Stimulated activated CD8-positive, alpha-beta memory T cell treated with anti-CD3 and anti-CD28 coated beads, Interleukin-12 subunit alpha, Interleukin-12 subunit beta, amount 100 ng/mL, for 24 hours (primary cell): Measurements from ENCODE around the gene TRPV2.

Source experiments
- DNase-seq: peaks from one replicate; pipeline ENCODE4 v3.0.0-alpha.2; 2020; ENCODE audit errors: extremely low read depth

The TRPV2 gene

DNA sequence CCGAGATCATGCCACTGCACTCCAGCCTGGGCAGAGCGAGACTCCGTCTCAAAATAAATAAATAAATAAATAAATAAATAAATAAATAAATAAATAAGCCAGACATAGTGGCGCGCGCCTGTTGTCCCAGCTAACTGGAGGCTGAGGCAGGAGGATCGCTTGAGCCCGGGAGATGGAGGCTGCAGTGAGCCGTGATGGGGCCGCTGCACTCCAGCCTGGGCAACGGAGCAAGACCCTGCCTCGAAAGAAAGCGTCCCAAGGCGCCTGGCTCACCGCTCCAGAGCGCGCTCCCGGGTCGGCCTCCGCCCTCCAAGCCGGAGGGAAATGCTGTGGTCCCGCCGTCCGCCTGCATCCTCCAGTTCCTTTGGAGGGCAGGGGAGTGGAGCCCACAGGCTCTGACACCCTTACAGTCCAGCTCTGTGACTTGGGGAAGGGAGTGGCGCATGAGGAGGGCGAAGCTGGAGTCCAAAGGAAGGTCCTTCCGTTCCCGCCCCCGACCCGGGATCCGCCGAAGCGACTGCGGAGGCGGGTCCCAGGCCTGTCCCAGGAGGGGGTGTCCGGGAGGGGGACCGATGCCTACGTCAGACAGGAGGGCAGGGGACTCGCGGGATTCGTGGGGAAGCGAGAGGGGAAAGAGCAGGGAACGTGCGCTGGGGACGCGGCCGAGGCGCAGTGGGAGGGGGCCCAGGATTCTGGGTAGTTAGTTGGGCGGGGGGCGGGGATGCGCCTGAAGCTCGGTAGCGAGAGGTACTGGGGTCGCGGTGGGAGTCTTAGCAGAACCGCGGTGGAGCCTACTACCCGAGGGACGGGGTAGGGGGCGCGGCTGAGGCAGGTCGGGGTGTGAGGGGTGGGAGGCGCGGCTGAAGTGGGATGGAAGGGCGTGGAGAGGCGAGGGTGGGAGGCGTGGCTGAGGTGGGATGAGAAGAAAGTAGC is 8.4 kb upstream of the TRPV2 start:
- DNase-seq: no peak

DNA sequence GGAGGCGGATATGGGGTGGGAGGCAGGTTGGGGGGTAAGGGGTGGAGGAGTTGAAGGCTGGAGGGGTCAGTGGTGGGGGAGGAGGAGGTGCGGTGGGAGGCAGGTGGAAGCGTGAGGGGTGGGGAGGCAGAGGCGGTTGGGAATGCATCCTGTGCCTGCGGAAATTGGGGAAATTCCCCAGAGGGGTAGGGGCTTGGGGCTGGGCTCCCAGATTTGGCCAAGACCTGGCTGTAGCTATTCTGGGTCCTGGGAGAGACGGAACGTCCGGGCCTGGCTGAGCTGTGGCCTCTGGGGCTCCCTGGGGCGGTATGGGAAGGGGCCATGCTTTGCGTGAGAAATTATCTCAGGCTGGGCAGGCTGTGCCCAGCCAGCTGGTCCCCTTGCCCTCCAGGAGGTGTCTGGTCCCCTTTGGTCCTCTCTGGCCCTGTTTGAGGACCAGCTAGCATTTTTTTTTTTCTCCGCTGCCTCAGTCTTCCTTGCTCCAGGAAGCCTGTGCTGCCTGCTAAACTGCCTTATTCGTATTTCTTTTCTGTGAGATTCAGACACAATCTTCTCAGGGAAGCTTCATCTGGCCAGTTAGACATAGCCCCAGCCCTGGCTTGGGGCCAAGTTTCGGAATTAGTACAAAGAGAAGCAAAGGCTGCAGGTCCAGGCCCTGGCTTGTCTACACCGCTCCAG is 7.3 kb upstream of the TRPV2 start:
- no peak for DNase-seq

DNA sequence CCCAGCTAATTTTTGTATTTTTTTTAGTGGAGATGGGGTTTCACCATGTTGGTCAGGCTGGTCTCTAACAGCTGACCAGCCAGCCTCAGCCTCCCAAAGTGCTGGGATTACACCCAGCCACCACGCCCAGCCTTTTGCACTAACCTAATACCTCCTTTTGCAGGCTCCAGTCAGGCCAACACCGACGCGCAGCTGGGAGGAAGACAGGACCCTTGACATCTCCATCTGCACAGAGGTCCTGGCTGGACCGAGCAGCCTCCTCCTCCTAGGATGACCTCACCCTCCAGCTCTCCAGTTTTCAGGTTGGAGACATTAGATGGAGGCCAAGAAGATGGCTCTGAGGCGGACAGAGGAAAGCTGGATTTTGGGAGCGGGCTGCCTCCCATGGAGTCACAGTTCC is 2.0 kb downstream of the TRPV2 start:
- no peak for DNase-seq

- DNase-seq: no peak
These were observed 2.7 kb downstream of the TRPV2 start for GRCh38 chr17:16417896-16418684.

DNA sequence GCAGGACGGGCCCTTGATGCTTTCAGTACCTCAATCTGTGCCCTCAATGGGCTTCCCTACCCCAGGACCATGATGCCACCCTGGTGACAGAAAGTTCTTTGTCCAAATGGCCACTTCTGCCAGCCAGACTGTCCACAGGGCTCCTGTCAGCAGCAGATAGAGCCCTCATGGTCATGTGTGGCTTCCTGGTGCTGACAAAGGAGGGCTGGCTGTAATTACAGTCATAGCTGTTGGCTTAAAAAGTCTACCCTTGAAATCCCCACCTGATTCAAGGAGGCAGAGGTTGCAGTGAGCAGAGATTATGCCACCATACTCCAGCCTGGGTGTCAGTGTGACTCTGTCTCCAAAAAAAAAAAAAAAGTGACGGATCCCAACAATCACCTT is 3.3 kb downstream of the TRPV2 start:
- DNase-seq: no peak

DNA sequence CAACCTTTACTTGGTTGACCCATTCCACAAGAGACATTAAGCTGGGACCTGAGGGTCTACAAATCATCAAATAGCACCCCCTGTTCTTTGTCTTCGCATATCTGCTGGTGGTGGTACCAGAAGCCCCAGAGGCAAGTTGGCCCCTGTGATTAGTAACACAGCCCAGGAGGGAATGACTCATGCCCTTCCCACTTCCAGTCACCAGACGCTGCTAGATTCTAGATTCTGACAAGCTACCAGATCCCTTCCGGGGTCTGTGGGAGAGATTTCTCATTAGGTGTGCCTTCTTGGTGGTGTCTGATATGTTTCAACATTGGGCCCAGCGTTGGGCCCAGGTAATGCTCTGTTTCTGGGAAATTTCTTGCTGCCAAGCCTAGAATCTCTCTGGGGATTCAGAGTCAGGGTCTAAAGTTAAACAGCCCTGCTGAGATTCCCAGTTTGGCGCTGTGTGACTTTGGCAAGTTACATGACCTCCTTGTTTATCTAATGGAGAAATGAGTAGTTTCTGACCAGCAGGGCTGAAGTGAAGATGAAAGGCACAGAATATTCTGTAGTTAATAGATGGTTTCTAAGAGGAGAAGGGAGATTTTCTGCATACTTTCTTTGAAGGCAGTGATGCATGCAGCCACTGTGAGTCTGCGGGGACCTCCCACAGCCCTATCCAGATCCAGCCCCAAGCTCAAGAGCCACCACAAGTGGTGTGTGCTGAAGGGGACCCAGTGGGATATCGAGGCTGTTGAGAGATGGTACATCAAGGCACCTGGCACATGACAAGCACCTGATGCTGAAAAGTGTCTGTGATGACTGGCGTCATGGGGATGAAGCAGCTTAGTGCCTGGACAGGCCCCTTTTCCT is 3.9 kb downstream of the TRPV2 start:
- no peak for DNase-seq

GRCh38 chr17:16419929-16420271 is 4.5 kb downstream of the TRPV2 start:
- no peak for DNase-seq

DNA sequence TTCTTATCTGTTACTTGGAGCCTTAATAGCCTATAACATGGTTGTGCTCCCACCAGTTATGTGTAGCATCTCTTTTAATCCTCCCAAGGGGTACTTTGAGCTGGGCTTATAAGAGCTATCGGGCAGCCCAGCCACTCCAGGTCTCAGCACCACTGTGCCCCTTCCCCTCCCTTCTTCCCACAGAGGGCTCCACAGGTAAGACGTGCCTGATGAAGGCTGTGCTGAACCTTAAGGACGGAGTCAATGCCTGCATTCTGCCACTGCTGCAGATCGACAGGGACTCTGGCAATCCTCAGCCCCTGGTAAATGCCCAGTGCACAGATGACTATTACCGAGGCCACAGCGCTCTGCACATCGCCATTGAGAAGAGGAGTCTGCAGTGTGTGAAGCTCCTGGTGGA is 7.0 kb downstream of the TRPV2 start:
- DNase-seq: no peak

GRCh38 chr17:16423226-16423872 is 8.0 kb downstream of the TRPV2 start:
- DNase-seq: no peak

DNA sequence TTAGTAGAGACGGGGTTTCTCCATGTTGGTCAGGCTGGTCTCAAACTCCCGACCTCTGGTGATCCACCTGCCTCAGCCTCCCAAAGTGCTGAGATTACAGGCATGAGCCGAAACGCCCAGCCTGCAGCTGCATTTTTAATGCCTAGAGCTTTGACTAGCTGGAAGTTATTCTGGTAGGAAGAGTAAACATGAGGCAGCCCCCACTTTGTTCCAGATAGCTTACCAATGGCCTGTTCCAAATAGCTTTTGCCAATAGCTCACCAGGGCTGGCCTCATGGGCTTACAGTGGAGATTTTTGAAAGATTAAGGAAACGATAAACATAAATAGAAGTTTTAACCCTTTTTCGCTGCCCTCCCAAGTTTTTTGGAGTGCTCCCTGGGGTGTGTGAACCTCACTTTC is 9.8 kb downstream of the TRPV2 start:
- DNase-seq: no peak

DNA sequence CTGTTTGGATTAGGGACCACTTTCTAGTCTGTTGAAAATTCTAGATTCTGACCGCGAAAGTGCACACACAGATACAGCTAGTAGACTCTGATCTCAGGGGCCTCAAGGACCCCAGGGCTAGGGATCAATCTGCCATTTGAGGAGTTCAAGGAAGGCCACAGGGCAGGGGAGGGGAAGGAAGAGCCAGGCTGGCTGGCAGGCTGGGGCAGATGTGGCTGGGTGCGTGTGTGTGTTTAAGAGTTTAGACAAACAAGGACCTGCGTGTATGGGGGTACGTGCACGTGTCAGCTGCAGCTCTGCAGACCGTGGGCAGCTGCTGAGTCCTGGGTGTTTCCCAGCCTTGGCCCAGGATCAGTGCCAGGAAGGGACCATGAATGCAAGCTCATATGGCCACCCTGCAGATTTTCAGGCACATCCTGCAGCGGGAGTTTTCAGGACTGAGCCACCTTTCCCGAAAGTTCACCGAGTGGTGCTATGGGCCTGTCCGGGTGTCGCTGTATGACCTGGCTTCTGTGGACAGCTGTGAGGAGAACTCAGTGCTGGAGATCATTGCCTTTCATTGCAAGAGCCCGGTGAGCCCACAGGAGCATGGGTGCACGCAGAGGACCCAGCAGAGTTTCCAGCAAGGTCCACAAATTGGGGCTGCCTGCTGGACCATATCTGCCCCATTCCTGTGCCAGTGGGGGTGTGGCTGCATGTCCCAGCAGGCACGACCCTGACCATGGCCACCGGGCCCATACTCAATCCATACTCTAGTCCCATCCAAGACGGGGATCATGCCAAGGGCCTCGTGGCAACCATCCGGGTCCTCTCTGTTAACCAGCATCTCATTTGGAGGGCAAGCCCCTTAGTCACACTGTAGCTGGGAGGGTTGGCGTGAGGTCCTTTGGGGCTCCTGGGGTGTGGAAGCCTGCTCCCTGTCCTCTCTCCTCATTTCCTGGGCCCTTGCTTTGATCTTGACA is 10.6 kb downstream of the TRPV2 start:
- DNase-seq: no peak

GRCh38 chr17:16427020-16427419 is 11.6 kb downstream of the TRPV2 start:
- DNase-seq: no peak

- no peak for DNase-seq
These were observed 12.9 kb downstream of the TRPV2 start for GRCh38 chr17:16428098-16428882.

GRCh38 chr17:16429083-16429482 is 13.7 kb downstream of the TRPV2 start:
- no peak for DNase-seq

- no peak for DNase-seq
These were observed 15.3 kb downstream of the TRPV2 start for GRCh38 chr17:16430650-16431049.

GRCh38 chr17:16432017-16432416 is 16.6 kb downstream of the TRPV2 start:
- no peak for DNase-seq

GRCh38 chr17:16433514-16433913 is 18.1 kb downstream of the TRPV2 start:
- DNase-seq: no peak

- no peak for DNase-seq
These were observed 19.3 kb downstream of the TRPV2 start for GRCh38 chr17:16434662-16435061.
